ENCODE data around the gene PIM1.
"Not testable (repeated sequence)": the region's sequence is repeated elsewhere in the genome, so short reads cannot be mapped to it uniquely, and the experiment has no call there.

PIM1 gene

GRCh38 chr6:37169496-37170272, at the start of gene PIM1:
TSS of gene PIM1 (plus strand) at chr6:37170152. CDS start at chr6:37170576, 424 bp downstream.
- peak; percentile 93 for DNase-seq

- no peak for DNase-seq
Measured at GRCh38 chr6:37121556-37121955, 48.4 kb upstream of the PIM1 start.

GRCh38 chr6:37122861-37123260, 47.1 kb upstream of the PIM1 start:
- no peak for DNase-seq

GRCh38 chr6:37123957-37124729, 45.8 kb upstream of the PIM1 start:
- no peak for DNase-seq

- no peak for DNase-seq
Measured at GRCh38 chr6:37125774-37126492, 44.0 kb upstream of the PIM1 start.

GRCh38 chr6:37126493-37126958, 43.4 kb upstream of the PIM1 start:
- DNase-seq: no peak

- no peak for DNase-seq
Measured at GRCh38 chr6:37126961-37127616, 42.9 kb upstream of the PIM1 start.

GRCh38 chr6:37127961-37128862, 41.7 kb upstream of the PIM1 start:
- no peak for DNase-seq

- DNase-seq: not testable (repeated sequence)
Measured at GRCh38 chr6:37128863-37129443, 41.0 kb upstream of the PIM1 start.

GRCh38 chr6:37129566-37129965, 40.4 kb upstream of the PIM1 start:
- DNase-seq: no peak

- DNase-seq: peak; percentile 51
Measured at GRCh38 chr6:37130704-37131103, 39.2 kb upstream of the PIM1 start.

- DNase-seq: peak; percentile 63
Measured at GRCh38 chr6:37131104-37131959, 38.6 kb upstream of the PIM1 start.

GRCh38 chr6:37131960-37132253, 38.0 kb upstream of the PIM1 start:
- no peak for DNase-seq

- DNase-seq: no peak
Measured at GRCh38 chr6:37134036-37134395, 35.9 kb upstream of the PIM1 start.

GRCh38 chr6:37134396-37135191, 35.4 kb upstream of the PIM1 start:
- DNase-seq: no peak

- DNase-seq: no peak
Measured at GRCh38 chr6:37135835-37136694, 33.9 kb upstream of the PIM1 start.

- no peak for DNase-seq
Measured at GRCh38 chr6:37136821-37137200, 33.1 kb upstream of the PIM1 start.

- no peak for DNase-seq
Measured at GRCh38 chr6:37137201-37138090, 32.5 kb upstream of the PIM1 start.

Measured in DMS79 (cell line).